HCT116 (cell line): ENCODE measurements around the gene MXI1. TPM values are rescaled to one million over a fixed set of nuclear protein-coding genes. Genes with fewer than 3 reads are reported as not detected.

ENCODE experiments used
- ATAC-seq: fragments of 200-7000 bp; cut with Tn5 transposase; 2 replicates; pipeline ENCODE4 v1.9.1; 2020; ENCODE audit warnings: mild to moderate bottlenecking, moderate library complexity
- BruUV-seq: library from RNA; stranded (reverse); fragments of 400-500 nt; replicated peaks from 2 replicates; lab custom pipeline; 2021; lab: Mats Ljungman, UMichigan
- CTCF ChIA-PET: fragments of 300-600 bp; sonication (Branson Sonifier 250); formaldehyde crosslinking; loops from one replicate; lab custom pipeline; 2021; ENCODE audit warnings: antibody characterized with exemption; lab: Charles Lee
- POLR2A ChIA-PET: fragments of 300-600, 350-600 bp; sonication (Branson Sonifier 250); formaldehyde crosslinking; loops from one replicate; lab custom pipeline; 2021; ENCODE audit warnings: antibody characterized with exemption; lab: Charles Lee
- RAD21 ChIA-PET, 2 experiments: fragments of 300-600 bp; sonication (Branson Sonifier 250); formaldehyde crosslinking; loops; one replicate each; lab custom pipeline; 2023; ENCODE audit warnings: low total read pairs in 2 of 2; ENCODE audit not compliant: uncharacterized antibody in 2 of 2, unreplicated experiment in 2 of 2, low non-redundant PET in 1 of 2; lab: Charles Lee
- DNase-seq: peaks from one replicate; pipeline ENCODE4 v3.0.0-alpha.2; 2010; ENCODE audit warnings: low read depth, low spot score
- H2AFZ ChIP-seq: fragments of 200-600 bp; shearing (Covaris generic), sonication (generic); 2 replicates; pipeline ENCODE4 v1.6.1; 2017; ENCODE audit warnings: low read depth, mixed run types, mixed read lengths, antibody characterized with exemption, low read length; ENCODE audit not compliant: poor library complexity, severe bottlenecking
- H3K27ac ChIP-seq: 2 replicates; pipeline ENCODE4 v1.5.1; 2012; ENCODE audit warnings: low read depth, low read length
- H3K27me3 ChIP-seq: fragments of 200-600 bp; sonication (generic); 2 replicates; pipeline ENCODE4 v1.6.1; 2016; ENCODE audit warnings: mixed run types, low read length, mixed read lengths; ENCODE audit not compliant: insufficient read depth
- H3K36me3 ChIP-seq, 2 experiments: fragments of 200-500 bp in 1 of 2; fragments of 200-600 bp in 1 of 2; sonication (Bioruptor generic) in 1 of 2; sonication (generic) in 1 of 2; 2 replicates each; pipeline versions ENCODE4 v1.5.1 to v1.6.1; 2014 to 2016; ENCODE audit warnings: low read length in 2 of 2, inconsistent platforms in 1 of 2, mixed read lengths in 1 of 2, mixed run types in 1 of 2; ENCODE audit not compliant: insufficient read depth in 2 of 2, control insufficient read depth in 1 of 2
- H3K4me1 ChIP-seq, 2 experiments: fragments of 200-600 bp in 1 of 2; sonication (generic) in 1 of 2; 2 replicates each; pipeline versions ENCODE4 v1.5.1 to v1.6.1; 2012 to 2017; ENCODE audit warnings: low read length in 2 of 2, inconsistent platforms in 1 of 2, mild to moderate bottlenecking in 1 of 2, mixed read lengths in 1 of 2, mixed run types in 1 of 2, moderate library complexity in 1 of 2; ENCODE audit not compliant: insufficient read depth in 2 of 2, control insufficient read depth in 1 of 2
- H3K4me2 ChIP-seq: fragments of 200-600 bp; sonication (generic); 2 replicates; pipeline ENCODE4 v1.6.1; 2017; ENCODE audit warnings: mixed run types, low read length, mixed read lengths
- H3K4me3 ChIP-seq, 2 experiments: fragments of 200-600 bp in 1 of 2; sonication (generic) in 1 of 2; replicated peaks in 1 of 2; 2 replicates each; pipeline ENCODE4 v1.5.1; 2011 to 2016; ENCODE audit warnings: low read length in 2 of 2, control low read depth in 1 of 2, low read depth in 1 of 2, mild to moderate bottlenecking in 1 of 2, mixed read lengths in 1 of 2, mixed run types in 1 of 2
- H3K79me2 ChIP-seq: fragments of 200-600 bp; sonication (generic); 2 replicates; pipeline ENCODE4 v1.6.1; 2017; ENCODE audit warnings: mild to moderate bottlenecking, mixed run types, low read length, moderate library complexity, mixed read lengths; ENCODE audit not compliant: insufficient read depth
- H3K9ac ChIP-seq: fragments of 200-600 bp; sonication (generic); 2 replicates; pipeline ENCODE4 v1.6.1; 2016; ENCODE audit warnings: low read length, mixed read lengths
- H3K9me2 ChIP-seq: fragments of 200-600 bp; sonication (generic), shearing (Covaris generic); 2 replicates; pipeline ENCODE4 v1.6.1; 2017; ENCODE audit warnings: mixed run types, mild to moderate bottlenecking, moderate library complexity; ENCODE audit not compliant: insufficient read depth
- H3K9me3 ChIP-seq, 2 experiments: fragments of 200-500 bp in 1 of 2; fragments of 200-600 bp in 1 of 2; sonication (Bioruptor generic) in 1 of 2; sonication (generic) in 1 of 2; 2 replicates each; pipeline ENCODE4 v1.6.1; 2014 to 2017; ENCODE audit warnings: low read length in 2 of 2, mixed read lengths in 2 of 2, inconsistent platforms in 1 of 2, low read depth in 1 of 2, mild to moderate bottlenecking in 1 of 2, mixed run types in 1 of 2, moderate library complexity in 1 of 2; ENCODE audit not compliant: control insufficient read depth in 1 of 2, insufficient read depth in 1 of 2
- H4K20me1 ChIP-seq: fragments of 200-600 bp; sonication (generic), shearing (Covaris generic); 2 replicates; pipeline ENCODE4 v1.6.1; 2017; ENCODE audit warnings: mixed run types, mild to moderate bottlenecking, moderate library complexity; ENCODE audit not compliant: insufficient read depth
- EGR1 ChIP-seq: IDR thresholded peaks from 2 replicates; pipeline ENCODE4 v1.6.1; 2012; ENCODE audit warnings: low read depth
- ELF1 ChIP-seq: IDR thresholded peaks from 2 replicates; pipeline ENCODE4 v1.6.1; 2012; ENCODE audit warnings: low read depth, borderline replicate concordance
- FOSL1 ChIP-seq: IDR thresholded peaks from 2 replicates; pipeline ENCODE4 v1.6.1; 2012; ENCODE audit warnings: low read depth
- POLR2A ChIP-seq: IDR thresholded peaks from 2 replicates; pipeline ENCODE4 v1.7.0; 2011; ENCODE audit warnings: borderline replicate concordance; ENCODE audit not compliant: insufficient read depth, insufficient read length; ENCODE audit errors: extremely low read depth
- POLR2AphosphoS5 ChIP-seq: IDR thresholded peaks from 2 replicates; pipeline ENCODE4 v1.6.1; 2011; ENCODE audit warnings: mild to moderate bottlenecking, low read depth, low read length, moderate library complexity
- SP1 ChIP-seq: IDR thresholded peaks from 2 replicates; pipeline ENCODE4 v1.6.1; 2012; ENCODE audit warnings: low read depth
- ZNF274 ChIP-seq: fragments of 200-500 bp; sonication (Bioruptor generic); IDR thresholded peaks from 2 replicates; pipeline ENCODE4 v1.6.1; 2014; ENCODE audit warnings: mild to moderate bottlenecking, low read depth, low read length, inconsistent platforms
- intact Hi-C: fragments of 100-400 bp; cut with micrococcal nuclease; formaldehyde crosslinking; loops from 2 replicates; pipeline ENCODE4 v1.10.0; 2022
- total RNA-seq: library from RNA; stranded (reverse); gene quantifications from one replicate; pipeline ENCODE4 v1.2.1, GENCODE V29; 2021; ENCODE audit not compliant: unreplicated experiment
- TF ChIP-seq, protein P1 (sequence below): IDR thresholded peaks from 2 replicates; pipeline ENCODE4 v1.6.1; 2011; ENCODE audit warnings: mild to moderate bottlenecking, low read length, moderate library complexity; ENCODE audit not compliant: insufficient replicate concordance; ENCODE audit errors: extremely low read depth
- TF ChIP-seq, protein P2 (sequence below), 3 experiments: fragments of 200-600 bp in 1 of 3; sonication (generic) in 1 of 3; IDR thresholded peaks in 2 of 3; conservative IDR thresholded peaks in 1 of 3; 2 replicates each; pipeline ENCODE4 v1.5.1; 2012 to 2017; ENCODE audit warnings: low read depth in 2 of 3, low read length in 2 of 3, antibody characterized with exemption in 1 of 3, borderline replicate concordance in 1 of 3, control low read depth in 1 of 3, mild to moderate bottlenecking in 1 of 3, mixed read lengths in 1 of 3, mixed run types in 1 of 3, moderate library complexity in 1 of 3; ENCODE audit not compliant: insufficient read depth in 1 of 3

MXI1 gene
- total RNA-seq, 1 experiment from 2014 or later = 57.0 TPM

DNA sequence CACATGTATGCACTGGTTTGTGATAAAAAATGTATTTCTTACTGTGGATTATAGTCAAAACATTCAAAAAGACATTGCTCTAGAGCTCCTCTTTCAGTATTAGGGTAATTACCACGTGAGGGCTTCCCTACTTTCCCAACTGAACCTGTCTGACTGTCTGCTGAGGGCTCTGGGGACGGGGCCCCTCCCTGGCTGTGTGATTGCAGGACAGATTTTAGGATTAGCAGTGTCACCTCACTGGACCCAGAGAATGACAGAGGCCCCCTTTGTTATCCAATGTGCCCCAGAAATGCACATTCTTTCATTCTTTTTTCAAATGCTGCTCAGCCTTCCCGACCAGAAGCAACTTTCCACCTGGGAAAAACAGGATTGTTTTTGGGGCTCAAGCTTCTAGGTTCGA, 43.6 kb upstream of the MXI1 start:
- CTCF ChIA-PET = no interaction called here
- no peak for TF ChIP-seq POLR2A
- TF ChIP-seq ZNF274 = no peak
- no peak for TF ChIP-seq POLR2AphosphoS5
- TF ChIP-seq, protein P1, sequence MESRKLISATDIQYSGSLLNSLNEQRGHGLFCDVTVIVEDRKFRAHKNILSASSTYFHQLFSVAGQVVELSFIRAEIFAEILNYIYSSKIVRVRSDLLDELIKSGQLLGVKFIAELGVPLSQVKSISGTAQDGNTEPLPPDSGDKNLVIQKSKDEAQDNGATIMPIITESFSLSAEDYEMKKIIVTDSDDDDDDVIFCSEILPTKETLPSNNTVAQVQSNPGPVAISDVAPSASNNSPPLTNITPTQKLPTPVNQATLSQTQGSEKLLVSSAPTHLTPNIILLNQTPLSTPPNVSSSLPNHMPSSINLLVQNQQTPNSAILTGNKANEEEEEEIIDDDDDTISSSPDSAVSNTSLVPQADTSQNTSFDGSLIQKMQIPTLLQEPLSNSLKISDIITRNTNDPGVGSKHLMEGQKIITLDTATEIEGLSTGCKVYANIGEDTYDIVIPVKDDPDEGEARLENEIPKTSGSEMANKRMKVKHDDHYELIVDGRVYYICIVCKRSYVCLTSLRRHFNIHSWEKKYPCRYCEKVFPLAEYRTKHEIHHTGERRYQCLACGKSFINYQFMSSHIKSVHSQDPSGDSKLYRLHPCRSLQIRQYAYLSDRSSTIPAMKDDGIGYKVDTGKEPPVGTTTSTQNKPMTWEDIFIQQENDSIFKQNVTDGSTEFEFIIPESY = no peak
- TF ChIP-seq, all 23 proteins: peak for 0
- Histone ChIP-seq H3K79me2 (no peaks in the 10 kb centered on the region), H3K4me2 (no peak overlapping the region), H3K9me3 (no peaks in the 10 kb centered on the region), H2AFZ (no peak overlapping the region), H3K4me1 (peaks cover 0 to 5% of the 10 kb centered on the region in 2 experiments; a peak in 2 of 4 replicates), H3K36me3 (no peaks in the 10 kb centered on the region), H3K27ac (no peak overlapping the region), H3K9me2 (no peaks in the 10 kb centered on the region), H3K9ac (no peak overlapping the region), H4K20me1 (no peaks in the 10 kb centered on the region; the same call in 1 of the 2 replicates), H3K4me3 (no peak overlapping the region), H3K27me3 (peaks cover 8% of the 10 kb centered on the region; the same call in 1 of the 2 replicates)
- no TSS peak for BruUV-seq
- ChIA-PET RAD21 (no interaction called here), POLR2A (no interaction called here)
- intact Hi-C loops = no loop called here
- ATAC-seq (no peak), DNase-seq (no peak)

DNA sequence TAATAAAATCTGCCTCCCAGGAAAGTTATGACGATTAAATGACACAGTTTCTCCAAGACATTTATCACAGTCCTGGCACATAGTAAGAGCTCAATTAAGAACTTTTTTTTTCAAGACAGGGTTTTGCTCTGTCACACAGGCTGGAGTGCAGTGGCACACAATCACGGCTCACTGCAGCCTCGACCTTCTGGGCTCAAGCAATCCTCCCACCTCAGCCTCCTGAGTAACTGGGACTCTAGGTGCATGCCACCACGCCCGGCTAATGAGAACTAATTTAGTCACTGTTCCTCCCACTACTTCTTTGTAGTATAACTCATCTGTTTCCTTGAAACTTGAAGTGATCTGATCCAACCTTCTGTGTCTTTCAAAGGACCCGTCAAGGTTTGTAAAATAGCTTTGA, 42.2 kb upstream of the MXI1 start:
- POLR2A ChIA-PET = interaction anchor here (0.6 to 0.8 kb wide), 2 partner anchors 22 to 46 kb away, joined by 3 to 4 read pairs; no protein-coding TSS in a partner anchor
- Histone ChIP-seq H3K27me3 (peaks cover 22% of the 10 kb centered on the region), H3K27ac (no peak overlapping the region), H3K9me2 (no peaks in the 10 kb centered on the region), H4K20me1 (no peaks in the 10 kb centered on the region; the same call in 1 of the 2 replicates), H3K4me3 (no peak overlapping the region), H3K4me1 (peaks cover 0 to 5% of the 10 kb centered on the region in 2 experiments; a peak in 2 of 4 replicates), H2AFZ (no peak overlapping the region), H3K9ac (no peak overlapping the region), H3K9me3 (no peaks in the 10 kb centered on the region), H3K4me2 (no peak overlapping the region), H3K36me3 (no peaks in the 10 kb centered on the region), H3K79me2 (no peaks in the 10 kb centered on the region)
- CTCF ChIA-PET = interaction anchor here (1.2 kb wide), 1 partner anchor 27 kb away, joined by 3 read pairs; no protein-coding TSS in a partner anchor
- RAD21 ChIA-PET = no interaction called here
- intact Hi-C loops = no loop called here
- ATAC-seq = no peak
- no TSS peak for BruUV-seq
- DNase-seq = no peak
- TF ChIP-seq ELF1 (no peak), SP1 (no peak), EGR1 (no peak), POLR2AphosphoS5 (no peak), POLR2A (no peak), FOSL1 (no peak)
- TF ChIP-seq, protein P2, sequence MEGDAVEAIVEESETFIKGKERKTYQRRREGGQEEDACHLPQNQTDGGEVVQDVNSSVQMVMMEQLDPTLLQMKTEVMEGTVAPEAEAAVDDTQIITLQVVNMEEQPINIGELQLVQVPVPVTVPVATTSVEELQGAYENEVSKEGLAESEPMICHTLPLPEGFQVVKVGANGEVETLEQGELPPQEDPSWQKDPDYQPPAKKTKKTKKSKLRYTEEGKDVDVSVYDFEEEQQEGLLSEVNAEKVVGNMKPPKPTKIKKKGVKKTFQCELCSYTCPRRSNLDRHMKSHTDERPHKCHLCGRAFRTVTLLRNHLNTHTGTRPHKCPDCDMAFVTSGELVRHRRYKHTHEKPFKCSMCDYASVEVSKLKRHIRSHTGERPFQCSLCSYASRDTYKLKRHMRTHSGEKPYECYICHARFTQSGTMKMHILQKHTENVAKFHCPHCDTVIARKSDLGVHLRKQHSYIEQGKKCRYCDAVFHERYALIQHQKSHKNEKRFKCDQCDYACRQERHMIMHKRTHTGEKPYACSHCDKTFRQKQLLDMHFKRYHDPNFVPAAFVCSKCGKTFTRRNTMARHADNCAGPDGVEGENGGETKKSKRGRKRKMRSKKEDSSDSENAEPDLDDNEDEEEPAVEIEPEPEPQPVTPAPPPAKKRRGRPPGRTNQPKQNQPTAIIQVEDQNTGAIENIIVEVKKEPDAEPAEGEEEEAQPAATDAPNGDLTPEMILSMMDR (IDR thresholded peaks at IDR 0.05 in 2 of 3, conservative IDR thresholded peaks at IDR 0.05 in 1 of 3; ENCODE audit: borderline replicate concordance in 1 of 3, insufficient read depth in 1 of 3, low read depth in 2 of 3, low read length in 2 of 3) = no peak
- TF ChIP-seq, protein P1 = no peak
